Natural killer cell (primary cell): ENCODE results near the gene RXRA. TPM values are rescaled to one million over a fixed set of nuclear protein-coding genes. Genes with fewer than 3 reads are reported as not detected.

Experiments used
- ATAC-seq, 3 donors: fragments of 150-1000 bp in 2 of 3; fragments of 200-7000 bp in 1 of 3; cut with Tn5 transposase; 1 replicate in 1 of 3; 2 replicates in 2 of 3; pipeline ENCODE4 v1.10.0; 2021; ENCODE audit warnings: mild to moderate bottlenecking in 2 of 3, moderate library complexity in 2 of 3
- DNase-seq, 2 donors: peaks; one replicate each; pipeline versions ENCODE4 v3.0.0 to v3.0.0-alpha.2; 2013 to 2021; ENCODE audit warnings: mixed read lengths in 1 of 2
- H3K27ac ChIP-seq: one replicate; pipeline ENCODE4 v1.5.1; 2013; ENCODE audit warnings: mild to moderate bottlenecking, low read length
- H3K27me3 ChIP-seq: one replicate; pipeline ENCODE4 v1.6.1; 2013; ENCODE audit warnings: low read length; ENCODE audit not compliant: control insufficient read depth, insufficient read depth
- H3K36me3 ChIP-seq: one replicate; pipeline ENCODE4 v1.6.1; 2013; ENCODE audit warnings: low read length; ENCODE audit not compliant: control insufficient read depth, insufficient read depth
- H3K4me1 ChIP-seq: one replicate; pipeline ENCODE4 v1.6.1; 2013; ENCODE audit warnings: low read length; ENCODE audit not compliant: control insufficient read depth, insufficient read depth
- H3K4me3 ChIP-seq: one replicate; pipeline ENCODE4 v1.5.1; 2013; ENCODE audit warnings: low read length
- H3K9me3 ChIP-seq: one replicate; pipeline ENCODE4 v1.6.1; 2013; ENCODE audit warnings: low read length; ENCODE audit not compliant: control insufficient read depth, insufficient read depth
- H3K27ac Mint-ChIP-seq, 2 donors: one replicate each; pipeline ENCODE4 v1.8.0; 2022; ENCODE audit warnings: mild to moderate bottlenecking in 2 of 2, mixed read lengths in 2 of 2, moderate library complexity in 1 of 2
- H3K27me3 Mint-ChIP-seq, 2 donors: one replicate each; pipeline ENCODE4 v1.8.0; 2022; ENCODE audit warnings: low read depth in 2 of 2, mixed read lengths in 2 of 2
- H3K36me3 Mint-ChIP-seq: one replicate; pipeline ENCODE4 v1.8.0; 2022; ENCODE audit warnings: mixed read lengths
- H3K4me1 Mint-ChIP-seq, 2 donors: one replicate each; pipeline ENCODE4 v1.8.0; 2022; ENCODE audit warnings: mixed read lengths in 2 of 2
- H3K4me3 Mint-ChIP-seq: one replicate; pipeline ENCODE4 v1.8.0; 2022; ENCODE audit warnings: mild to moderate bottlenecking, moderate library complexity, mixed read lengths
- H3K9me3 Mint-ChIP-seq, 2 donors: one replicate each; pipeline ENCODE4 v1.8.0; 2022; ENCODE audit warnings: mixed read lengths in 2 of 2
- CTCF ChIP-seq: fragments of 200-600 bp; IDR thresholded peaks from one replicate; pipeline ENCODE4 v1.8.0; 2022; ENCODE audit warnings: antibody characterized with exemption
- WGBS: methylation state at CpG from one replicate; pipeline ENCODE4 v1.1.7; 2013; ENCODE audit warnings: missing lambda C conversion rate; ENCODE audit not compliant: insufficient coverage; 5-methylcytosine and 5-hydroxymethylcytosine counted together
- intact Hi-C: fragments of 100-400 bp; cut with micrococcal nuclease; formaldehyde crosslinking; loops from one replicate; pipeline ENCODE4 v1.14.2; 2022
- total RNA-seq, 4 donors: library from RNA; stranded (reverse); fragments of 120-200 nt in 1 of 4; gene quantifications; one replicate each; pipeline versions ENCODE4 v1.2.3 to v1.2.4, GENCODE V29; 2013 to 2022

The RXRA gene
- 10 to 100 TPM; 30.9 to 64.1 (median 42.2) TPM for total RNA-seq
- total RNA-seq (2013): 11.2 TPM

DNA sequence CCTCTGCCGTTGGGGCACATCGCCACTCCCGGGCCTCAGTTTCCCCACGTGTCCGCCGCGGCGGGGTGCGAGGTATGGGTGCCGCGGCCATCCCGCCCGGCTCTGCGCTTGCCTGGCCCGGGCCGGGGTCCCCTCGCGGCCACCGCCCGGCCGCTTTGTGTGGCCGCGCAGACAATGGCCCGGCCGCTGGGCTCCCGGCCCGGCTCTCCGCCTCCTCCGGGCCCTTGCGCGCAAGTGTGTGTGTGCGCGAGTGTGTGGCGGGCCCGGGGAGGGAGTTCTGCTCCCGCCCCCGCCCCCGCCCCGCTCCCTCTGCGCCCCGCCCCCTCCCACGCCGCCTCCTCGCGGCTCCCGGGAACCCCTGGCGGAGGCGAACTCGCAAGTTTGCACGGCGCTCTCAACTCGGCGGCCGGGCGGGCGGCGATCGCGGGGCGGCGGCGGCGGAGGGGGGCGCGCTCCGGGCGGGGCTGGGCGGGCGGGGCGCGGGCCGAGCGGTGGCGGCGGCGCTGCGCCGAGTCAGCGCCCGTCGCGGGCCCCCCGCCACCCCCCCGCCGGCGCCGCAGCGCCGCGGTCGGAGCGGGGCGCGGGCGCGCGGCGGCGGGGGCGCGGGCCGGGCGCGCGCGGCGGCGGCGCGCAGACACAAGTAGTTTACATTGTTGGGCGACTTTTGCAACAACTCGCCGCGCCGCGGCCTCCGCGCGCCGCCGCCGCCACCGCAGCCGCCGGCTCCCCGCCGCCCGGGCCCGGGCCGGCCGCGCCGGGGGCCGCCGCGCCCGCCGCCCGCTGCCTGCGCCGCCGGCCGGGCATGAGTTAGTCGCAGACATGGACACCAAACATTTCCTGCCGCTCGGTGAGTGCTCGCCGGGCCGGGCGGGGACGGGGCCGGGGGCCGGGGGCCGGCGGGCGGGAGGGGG, at the start of gene RXRA:
RXRA (plus strand) TSS at position 643 of the 911 bp plus-strand sequence; CDS start at position 820, 177 bp downstream.
- Histone ChIP-seq H3K9me3 (no peaks in the 10 kb centered on the region), H3K4me1 (peaks cover 40% of the 10 kb centered on the region), H3K27ac (no peak within 1 kb of the TSS), H3K4me3 (peak within 1 kb of the TSS; percentile 46), H3K27me3 (peaks cover 10% of the 10 kb centered on the region), H3K36me3 (no peaks in the 10 kb centered on the region)
- Mint-ChIP-seq H3K9me3 (no peaks in the 10 kb centered on the region), H3K4me3 (peak within 1 kb of the TSS; percentile 86), H3K27me3 (no peaks in the 10 kb centered on the region), H3K36me3 (no peaks in the 10 kb centered on the region), H3K4me1 (peaks cover 0 to 33% of the 10 kb centered on the region in 2 donors), H3K27ac (peak within 1 kb of the TSS in 1 of 2 donors; percentile 87)
- TF ChIP-seq CTCF: no peak
- under 1% methylated on average over 156 of the region's 156 CpGs for WGBS
- ATAC-seq (peak; percentile 68 to 79 (median 75)), DNase-seq (peak; percentile 53 to 86)
- intact Hi-C loops: loop anchor here (10.0 kb wide), 2 partner anchors 69 to 161 kb away; partner anchors contain the start of gene RNU6ATAC

- ATAC-seq: no peak
Measured at GRCh38 chr9:134278286-134278685, 48.0 kb upstream of the RXRA start.

DNA sequence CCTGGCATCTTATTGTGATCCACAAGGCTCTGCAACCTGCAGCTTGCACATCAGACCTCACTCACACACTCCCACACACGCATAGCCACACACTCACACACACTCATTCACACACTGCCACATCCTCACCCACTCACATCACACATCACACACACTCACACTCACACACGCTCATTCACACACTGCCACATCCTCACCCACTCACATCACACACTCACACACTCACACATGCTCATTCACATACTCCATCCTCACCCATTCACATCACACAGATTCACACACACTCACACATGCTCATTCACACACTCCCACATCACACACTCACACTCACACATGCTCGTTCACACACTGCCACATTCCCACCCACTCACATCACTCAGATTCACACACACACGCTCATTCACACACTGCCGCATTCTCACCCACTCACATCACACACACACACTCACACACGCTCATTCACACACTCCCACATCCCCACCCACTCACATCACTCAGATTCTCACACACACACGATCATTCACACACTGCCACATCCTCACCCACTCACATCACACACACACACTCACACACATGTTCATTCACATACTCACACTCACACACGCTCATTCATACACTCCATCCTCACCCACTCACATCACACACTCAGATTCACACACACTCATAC, 47.1 kb upstream of the RXRA start:
- TF ChIP-seq CTCF: no peak
- Mint-ChIP-seq H3K4me3 (no peak overlapping the region), H3K4me1 (peaks cover 0 to 5% of the 10 kb centered on the region in 2 donors), H3K27ac (no peak overlapping the region), H3K27me3 (peaks cover 6 to 9% of the 10 kb centered on the region in 2 donors), H3K9me3 (no peaks in the 10 kb centered on the region), H3K36me3 (no peaks in the 10 kb centered on the region)
- no peak overlapping the region for H3K27ac ChIP-seq
- ATAC-seq (no peak), DNase-seq (no peak)
- no peaks in the 10 kb centered on the region for H3K36me3 ChIP-seq
- H3K27me3 ChIP-seq: peaks cover 6% of the 10 kb centered on the region
- intact Hi-C loops: no loop called here
- 76% methylated on average over 8 of the region's 8 CpGs for WGBS
- H3K9me3 ChIP-seq: no peaks in the 10 kb centered on the region
- H3K4me1 ChIP-seq: peaks cover 15% of the 10 kb centered on the region
- no peak overlapping the region for H3K4me3 ChIP-seq

More at GRCh38 chr9:134278286-134278685, 48.0 kb upstream of the RXRA start:
- no peak overlapping the region for H3K4me3 Mint-ChIP-seq
- H3K36me3 ChIP-seq: no peaks in the 10 kb centered on the region
- WGBS: 93% methylated on average over 7 of the region's 7 CpGs
- H3K27ac Mint-ChIP-seq: no peak overlapping the region
- no peak overlapping the region for H3K27ac ChIP-seq
- peaks cover 15% of the 10 kb centered on the region for H3K4me1 ChIP-seq
- no peaks in the 10 kb centered on the region for H3K36me3 Mint-ChIP-seq
- intact Hi-C loops: no loop called here
- peaks cover 0 to 5% of the 10 kb centered on the region in 2 donors for H3K4me1 Mint-ChIP-seq
- DNase-seq: no peak
- no peak for TF ChIP-seq CTCF
- H3K9me3 Mint-ChIP-seq: no peaks in the 10 kb centered on the region
- peaks cover 2% of the 10 kb centered on the region for H3K27me3 ChIP-seq
- no peak overlapping the region for H3K4me3 ChIP-seq
- no peaks in the 10 kb centered on the region for H3K9me3 ChIP-seq
- H3K27me3 Mint-ChIP-seq: peaks cover 6 to 12% of the 10 kb centered on the region in 2 donors
